HepG2 (cell line): ENCODE data around the gene CLCN2.

ENCODE experiments used
- EP300 ChIP-seq, 3 experiments: sonication (generic) in 1 of 3; formaldehyde crosslinking in 1 of 3; IDR thresholded peaks; 2 replicates each; pipeline versions ENCODE4 v1.5.1 to v1.6.1; 2011 to 2020; ENCODE audit warnings: low read depth in 2 of 3, low read length in 2 of 3, borderline replicate concordance in 1 of 3, improper control_type of control experiment in 1 of 3, mild to moderate bottlenecking in 1 of 3, missing genetic modification reagents in 1 of 3, moderate library complexity in 1 of 3
- NFIC ChIP-seq: IDR thresholded peaks from 2 replicates; pipeline ENCODE4 v1.6.1; 2012; ENCODE audit warnings: mild to moderate bottlenecking, low read length, inconsistent platforms
- NKX3-1 ChIP-seq: sonication (generic); formaldehyde crosslinking; IDR thresholded peaks from 2 replicates; pipeline ENCODE4 v1.5.0; 2020; ENCODE audit warnings: missing genetic modification reagents
- POLR2AphosphoS5 ChIP-seq: IDR thresholded peaks from 2 replicates; pipeline ENCODE4 v1.6.1; 2012; ENCODE audit warnings: low read depth, low read length
- STAT5B ChIP-seq: sonication (generic); formaldehyde crosslinking; IDR thresholded peaks from 2 replicates; pipeline ENCODE4 v1.4.0; 2020; ENCODE audit warnings: missing genetic modification reagents
- TAF1 ChIP-seq: sonication (generic); formaldehyde crosslinking; IDR thresholded peaks from 2 replicates; pipeline ENCODE4 v1.4.0; 2020; ENCODE audit warnings: missing genetic modification reagents
- TBL1XR1 ChIP-seq: fragments of 150-350 bp; IDR thresholded peaks from 2 replicates; pipeline ENCODE4 v1.6.1; 2014; ENCODE audit warnings: borderline replicate concordance, low read length; ENCODE audit not compliant: partially characterized antibody
- ZNF446 ChIP-seq: sonication (generic); formaldehyde crosslinking; IDR thresholded peaks from 2 replicates; pipeline ENCODE4 v1.5.0; 2020; ENCODE audit warnings: mild to moderate bottlenecking, missing genetic modification reagents
- TF ChIP-seq, protein P1 (sequence below): sonication (generic); formaldehyde crosslinking; conservative IDR thresholded peaks from 2 replicates; pipeline ENCODE4 v1.4.0; 2020; ENCODE audit warnings: mild to moderate bottlenecking, missing genetic modification reagents, moderate library complexity
- TF ChIP-seq, protein P2 (sequence below): sonication (generic); formaldehyde crosslinking; IDR thresholded peaks from 2 replicates; pipeline ENCODE4 v1.5.0; 2020; ENCODE audit warnings: mild to moderate bottlenecking, missing genetic modification reagents, moderate library complexity
- TF ChIP-seq, protein P3 (sequence below): sonication (generic); formaldehyde crosslinking; IDR thresholded peaks from 2 replicates; pipeline ENCODE4 v1.8.0; 2022; ENCODE audit warnings: low read depth, missing genetic modification reagents

DNA sequence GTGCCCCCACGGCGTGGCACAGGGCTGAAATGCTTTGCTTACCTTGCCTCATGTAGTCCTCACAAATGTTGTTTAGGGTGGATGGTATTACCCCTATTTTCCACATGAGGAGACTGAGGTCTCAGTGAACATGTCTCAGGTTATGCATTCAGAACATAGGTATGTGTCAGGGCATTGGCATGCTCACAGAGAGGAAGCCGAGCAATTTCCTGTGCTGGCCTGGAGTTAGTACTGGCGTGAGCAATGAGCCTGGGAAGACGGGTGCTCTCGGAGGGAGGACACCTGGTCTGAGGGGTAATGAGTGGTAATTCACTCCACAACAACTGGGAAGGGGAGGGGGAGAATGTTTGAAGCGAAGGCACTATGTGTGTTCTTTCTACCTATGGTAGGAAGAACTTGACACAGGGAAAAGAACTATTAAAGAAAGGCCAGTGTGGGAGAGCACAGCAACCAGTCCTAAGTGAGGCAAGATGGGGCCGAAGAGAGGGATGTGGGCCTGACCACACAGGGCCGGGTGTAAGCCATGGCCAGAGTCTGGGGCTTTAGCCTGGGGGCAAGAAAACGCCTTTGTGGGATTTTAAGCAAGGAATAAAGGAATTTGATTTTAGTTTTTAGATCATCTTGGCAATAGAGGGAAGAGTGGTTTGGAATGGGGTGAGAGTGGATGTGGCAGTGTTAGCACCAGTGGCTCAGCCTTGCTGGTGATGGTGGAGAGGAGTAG is 28.9 kb downstream of the CLCN2 start:
- no peak for TF ChIP-seq NKX3-1
- no peak for TF ChIP-seq TAF1 (CRISPR knock-in tag)
- TF ChIP-seq NFIC: no peak
- TF ChIP-seq EP300 (IDR thresholded peaks at IDR 0.05; ENCODE audit: low read depth in 2 of 2, low read length in 2 of 2): no peak
- TF ChIP-seq EP300 (CRISPR knock-in tag; IDR thresholded peaks at IDR 0.05; ENCODE audit: borderline replicate concordance): no peak
- TF ChIP-seq POLR2AphosphoS5: peak; percentile 47; the same call in 1 of the 2 replicates
- TF ChIP-seq, protein P1, sequence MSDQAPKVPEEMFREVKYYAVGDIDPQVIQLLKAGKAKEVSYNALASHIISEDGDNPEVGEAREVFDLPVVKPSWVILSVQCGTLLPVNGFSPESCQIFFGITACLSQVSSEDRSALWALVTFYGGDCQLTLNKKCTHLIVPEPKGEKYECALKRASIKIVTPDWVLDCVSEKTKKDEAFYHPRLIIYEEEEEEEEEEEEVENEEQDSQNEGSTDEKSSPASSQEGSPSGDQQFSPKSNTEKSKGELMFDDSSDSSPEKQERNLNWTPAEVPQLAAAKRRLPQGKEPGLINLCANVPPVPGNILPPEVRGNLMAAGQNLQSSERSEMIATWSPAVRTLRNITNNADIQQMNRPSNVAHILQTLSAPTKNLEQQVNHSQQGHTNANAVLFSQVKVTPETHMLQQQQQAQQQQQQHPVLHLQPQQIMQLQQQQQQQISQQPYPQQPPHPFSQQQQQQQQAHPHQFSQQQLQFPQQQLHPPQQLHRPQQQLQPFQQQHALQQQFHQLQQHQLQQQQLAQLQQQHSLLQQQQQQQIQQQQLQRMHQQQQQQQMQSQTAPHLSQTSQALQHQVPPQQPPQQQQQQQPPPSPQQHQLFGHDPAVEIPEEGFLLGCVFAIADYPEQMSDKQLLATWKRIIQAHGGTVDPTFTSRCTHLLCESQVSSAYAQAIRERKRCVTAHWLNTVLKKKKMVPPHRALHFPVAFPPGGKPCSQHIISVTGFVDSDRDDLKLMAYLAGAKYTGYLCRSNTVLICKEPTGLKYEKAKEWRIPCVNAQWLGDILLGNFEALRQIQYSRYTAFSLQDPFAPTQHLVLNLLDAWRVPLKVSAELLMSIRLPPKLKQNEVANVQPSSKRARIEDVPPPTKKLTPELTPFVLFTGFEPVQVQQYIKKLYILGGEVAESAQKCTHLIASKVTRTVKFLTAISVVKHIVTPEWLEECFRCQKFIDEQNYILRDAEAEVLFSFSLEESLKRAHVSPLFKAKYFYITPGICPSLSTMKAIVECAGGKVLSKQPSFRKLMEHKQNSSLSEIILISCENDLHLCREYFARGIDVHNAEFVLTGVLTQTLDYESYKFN: no peak
- TF ChIP-seq ZNF446 (CRISPR knock-in tag): no peak
- TF ChIP-seq STAT5B (CRISPR knock-in tag): no peak
- no peak for TF ChIP-seq TBL1XR1
- TF ChIP-seq, protein P2, sequence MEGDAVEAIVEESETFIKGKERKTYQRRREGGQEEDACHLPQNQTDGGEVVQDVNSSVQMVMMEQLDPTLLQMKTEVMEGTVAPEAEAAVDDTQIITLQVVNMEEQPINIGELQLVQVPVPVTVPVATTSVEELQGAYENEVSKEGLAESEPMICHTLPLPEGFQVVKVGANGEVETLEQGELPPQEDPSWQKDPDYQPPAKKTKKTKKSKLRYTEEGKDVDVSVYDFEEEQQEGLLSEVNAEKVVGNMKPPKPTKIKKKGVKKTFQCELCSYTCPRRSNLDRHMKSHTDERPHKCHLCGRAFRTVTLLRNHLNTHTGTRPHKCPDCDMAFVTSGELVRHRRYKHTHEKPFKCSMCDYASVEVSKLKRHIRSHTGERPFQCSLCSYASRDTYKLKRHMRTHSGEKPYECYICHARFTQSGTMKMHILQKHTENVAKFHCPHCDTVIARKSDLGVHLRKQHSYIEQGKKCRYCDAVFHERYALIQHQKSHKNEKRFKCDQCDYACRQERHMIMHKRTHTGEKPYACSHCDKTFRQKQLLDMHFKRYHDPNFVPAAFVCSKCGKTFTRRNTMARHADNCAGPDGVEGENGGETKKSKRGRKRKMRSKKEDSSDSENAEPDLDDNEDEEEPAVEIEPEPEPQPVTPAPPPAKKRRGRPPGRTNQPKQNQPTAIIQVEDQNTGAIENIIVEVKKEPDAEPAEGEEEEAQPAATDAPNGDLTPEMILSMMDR: no peak
- TF ChIP-seq, protein P3, sequence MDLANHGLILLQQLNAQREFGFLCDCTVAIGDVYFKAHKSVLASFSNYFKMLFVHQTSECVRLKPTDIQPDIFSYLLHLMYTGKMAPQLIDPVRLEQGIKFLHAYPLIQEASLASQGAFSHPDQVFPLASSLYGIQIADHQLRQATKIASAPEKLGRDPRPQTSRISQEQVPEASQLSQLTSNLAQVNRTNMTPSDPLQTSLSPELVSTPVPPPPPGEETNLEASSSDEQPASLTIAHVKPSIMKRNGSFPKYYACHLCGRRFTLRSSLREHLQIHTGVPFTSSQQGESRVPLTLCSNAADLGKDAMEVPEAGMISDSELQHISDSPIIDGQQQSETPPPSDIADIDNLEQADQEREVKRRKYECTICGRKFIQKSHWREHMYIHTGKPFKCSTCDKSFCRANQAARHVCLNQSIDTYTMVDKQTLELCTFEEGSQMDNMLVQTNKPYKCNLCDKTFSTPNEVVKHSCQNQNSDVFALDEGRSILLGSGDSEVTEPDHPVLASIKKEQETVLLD: no peak
